ENCODE measurements around the gene PTGDS. TPM values are rescaled to one million over a fixed set of nuclear protein-coding genes. Genes with fewer than 3 reads are reported as not detected.

Gene PTGDS
- total RNA-seq, 1 experiment from 2014 or later, result not detected

DNA sequence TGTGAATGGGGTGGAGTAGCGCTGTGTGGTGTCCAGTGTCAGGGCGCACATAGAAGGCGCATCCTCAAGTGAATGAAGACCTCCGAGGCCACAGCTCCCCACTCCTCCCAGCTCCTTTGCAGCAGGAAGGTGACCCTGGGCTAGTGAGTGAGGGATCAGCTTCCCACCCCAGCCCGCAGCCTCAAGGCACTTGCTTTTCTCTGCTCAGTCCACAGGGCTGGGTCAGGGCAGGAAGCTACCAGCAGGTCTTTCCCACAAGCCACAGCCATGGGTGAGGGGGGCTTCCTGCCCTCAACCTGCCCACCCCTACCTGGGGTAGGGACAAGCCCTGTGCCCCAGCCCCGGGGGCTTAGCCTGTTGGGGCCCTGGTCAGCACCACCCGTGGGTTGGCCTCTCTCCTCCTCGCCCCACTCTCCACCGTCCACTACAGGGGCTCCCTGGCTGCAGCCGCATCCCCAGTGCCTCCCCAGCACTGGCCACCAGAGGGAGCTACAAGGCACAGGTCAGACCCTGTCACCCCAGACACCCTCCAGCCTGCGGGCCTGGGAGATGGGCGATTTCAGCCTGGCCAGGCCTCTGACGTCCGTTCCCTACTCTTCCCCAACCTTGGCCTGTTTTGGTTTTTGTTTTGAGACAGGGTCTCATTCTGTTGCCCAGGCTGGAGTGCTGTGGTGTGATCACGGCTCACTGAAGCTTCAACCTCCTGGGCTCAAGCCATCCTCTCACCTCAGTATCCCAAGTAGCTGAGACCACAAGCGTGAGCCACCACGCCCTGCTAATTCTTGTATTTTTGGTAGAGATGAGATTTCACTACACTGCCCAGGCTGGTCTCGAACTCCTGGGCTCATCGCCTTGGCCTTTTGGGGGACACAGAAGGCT, 52.0 kb downstream of the PTGDS start:
- no peaks in the 10 kb centered on the region for H3K36me3 ChIP-seq (ENCODE audit: control insufficient read depth, insufficient read depth, low read length)
- peaks cover 5% of the 10 kb centered on the region for H3K36me3 Mint-ChIP-seq (ENCODE audit: insufficient read depth, unreplicated experiment)
- peaks cover 14% of the 10 kb centered on the region for H3K4me1 ChIP-seq
- no peaks in the 10 kb centered on the region for H3K9me3 ChIP-seq
- no TSS peak for BruUV-seq (replicated peaks)
- H3K4me3 Mint-ChIP-seq (ENCODE audit: unreplicated experiment), result peak overlapping the region; percentile 74
- no peaks in the 10 kb centered on the region for H3K27me3 ChIP-seq (replicated peaks; ENCODE audit: control insufficient read depth, insufficient read depth, low read length)
- DNase-seq, result peak; percentile 85 to 90
- no peaks in the 10 kb centered on the region for H3K9me3 Mint-ChIP-seq (ENCODE audit: unreplicated experiment)
- ChIA-PET CTCF (interaction anchor here (0.5 to 3.6 kb wide), 39 partner anchors 10 to 334 kb away, joined by 3 to 42 read pairs (median 4); partner anchors contain the start of genes AJM1, CLIC3, ENTPD2 and FBXW5), POLR2A (interaction anchor here (0.6 to 1.4 kb wide), 2 partner anchors 37 to 57 kb away, joined by 3 to 6 read pairs; partner anchors contain the start of gene MAN1B1)
- TF ChIP-seq, protein P1, sequence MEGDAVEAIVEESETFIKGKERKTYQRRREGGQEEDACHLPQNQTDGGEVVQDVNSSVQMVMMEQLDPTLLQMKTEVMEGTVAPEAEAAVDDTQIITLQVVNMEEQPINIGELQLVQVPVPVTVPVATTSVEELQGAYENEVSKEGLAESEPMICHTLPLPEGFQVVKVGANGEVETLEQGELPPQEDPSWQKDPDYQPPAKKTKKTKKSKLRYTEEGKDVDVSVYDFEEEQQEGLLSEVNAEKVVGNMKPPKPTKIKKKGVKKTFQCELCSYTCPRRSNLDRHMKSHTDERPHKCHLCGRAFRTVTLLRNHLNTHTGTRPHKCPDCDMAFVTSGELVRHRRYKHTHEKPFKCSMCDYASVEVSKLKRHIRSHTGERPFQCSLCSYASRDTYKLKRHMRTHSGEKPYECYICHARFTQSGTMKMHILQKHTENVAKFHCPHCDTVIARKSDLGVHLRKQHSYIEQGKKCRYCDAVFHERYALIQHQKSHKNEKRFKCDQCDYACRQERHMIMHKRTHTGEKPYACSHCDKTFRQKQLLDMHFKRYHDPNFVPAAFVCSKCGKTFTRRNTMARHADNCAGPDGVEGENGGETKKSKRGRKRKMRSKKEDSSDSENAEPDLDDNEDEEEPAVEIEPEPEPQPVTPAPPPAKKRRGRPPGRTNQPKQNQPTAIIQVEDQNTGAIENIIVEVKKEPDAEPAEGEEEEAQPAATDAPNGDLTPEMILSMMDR (IDR thresholded peaks at IDR 0.05; ENCODE audit: insufficient read depth in 1 of 2, low read depth in 1 of 2, low read length in 1 of 2, severe bottlenecking in 1 of 2, unreplicated experiment in 1 of 2), result peak; percentile 86 to 97
- intact Hi-C loops (cut with micrococcal nuclease; ENCODE audit: unreplicated experiment), result loop anchor here (2.0 kb wide), 1 partner anchor 80 kb away; no protein-coding TSS in a partner anchor
- peak overlapping the region; percentile 75 for H3K4me3 ChIP-seq (ENCODE audit: low read depth, low read length)
- no peaks in the 10 kb centered on the region for H3K27me3 Mint-ChIP-seq (ENCODE audit: insufficient read depth, unreplicated experiment)
- H3K4me1 Mint-ChIP-seq (ENCODE audit: low read depth, unreplicated experiment), result no peaks in the 10 kb centered on the region
- H3K27ac Mint-ChIP-seq (ENCODE audit: unreplicated experiment), result peak overlapping the region; percentile 42

DNA sequence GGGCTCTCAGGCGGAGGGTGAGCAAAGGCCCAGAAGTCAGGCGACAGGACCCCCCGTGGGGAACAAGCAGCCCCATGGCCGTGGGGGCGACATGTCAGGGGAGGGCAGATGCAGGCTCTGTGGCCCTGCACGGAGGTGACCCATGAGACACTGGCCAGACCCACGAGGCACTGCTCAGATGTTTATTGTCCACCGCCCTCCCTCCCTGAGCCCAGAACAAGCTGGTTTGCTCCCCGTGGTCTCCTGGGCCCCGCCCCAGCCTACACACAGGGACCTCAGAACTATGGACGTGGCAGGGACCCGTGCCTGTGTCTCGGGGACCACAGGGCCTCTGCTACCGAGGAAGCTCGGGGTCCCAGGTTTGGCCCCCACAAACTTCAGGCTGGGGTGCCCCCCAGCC, 52.7 kb downstream of the PTGDS start:
- no peak overlapping the region for H3K27ac Mint-ChIP-seq (ENCODE audit: unreplicated experiment)
- Histone ChIP-seq H3K27me3 (replicated peaks; ENCODE audit: control insufficient read depth, insufficient read depth, low read length) (no peaks in the 10 kb centered on the region), H3K36me3 (ENCODE audit: control insufficient read depth, insufficient read depth, low read length) (no peaks in the 10 kb centered on the region), H3K4me3 (ENCODE audit: low read depth, low read length) (no peak overlapping the region), H3K9me3 (no peaks in the 10 kb centered on the region), H3K4me1 (peaks cover 15% of the 10 kb centered on the region)
- intact Hi-C loops (cut with micrococcal nuclease; ENCODE audit: unreplicated experiment), result no loop called here
- peaks cover 12% of the 10 kb centered on the region for H3K36me3 Mint-ChIP-seq (ENCODE audit: insufficient read depth, unreplicated experiment)
- BruUV-seq (replicated peaks), result no TSS peak
- no peak for DNase-seq
- H3K9me3 Mint-ChIP-seq (ENCODE audit: unreplicated experiment), result no peaks in the 10 kb centered on the region
- H3K4me3 Mint-ChIP-seq (ENCODE audit: unreplicated experiment), result no peak overlapping the region
- ChIA-PET CTCF (interaction anchor here (0.5 to 3.6 kb wide), 37 partner anchors 11 to 239 kb away, joined by 3 to 42 read pairs (median 4); partner anchors contain the start of genes AJM1, CLIC3, ENTPD2 and FBXW5), POLR2A (interaction anchor here (1.4 kb wide), 1 partner anchor 56 kb away, joined by 6 read pairs; the partner anchor contains the start of gene MAN1B1)
- H3K4me1 Mint-ChIP-seq (ENCODE audit: low read depth, unreplicated experiment), result no peaks in the 10 kb centered on the region
- TF ChIP-seq, protein P1 (IDR thresholded peaks at IDR 0.05; ENCODE audit: insufficient read depth in 1 of 2, low read depth in 1 of 2, low read length in 1 of 2, severe bottlenecking in 1 of 2, unreplicated experiment in 1 of 2), result no peak
- no peaks in the 10 kb centered on the region for H3K27me3 Mint-ChIP-seq (ENCODE audit: insufficient read depth, unreplicated experiment)

Data from Caco-2 (cell line).